ENCODE results near the gene CCDC71.

CCDC71 gene

DNA sequence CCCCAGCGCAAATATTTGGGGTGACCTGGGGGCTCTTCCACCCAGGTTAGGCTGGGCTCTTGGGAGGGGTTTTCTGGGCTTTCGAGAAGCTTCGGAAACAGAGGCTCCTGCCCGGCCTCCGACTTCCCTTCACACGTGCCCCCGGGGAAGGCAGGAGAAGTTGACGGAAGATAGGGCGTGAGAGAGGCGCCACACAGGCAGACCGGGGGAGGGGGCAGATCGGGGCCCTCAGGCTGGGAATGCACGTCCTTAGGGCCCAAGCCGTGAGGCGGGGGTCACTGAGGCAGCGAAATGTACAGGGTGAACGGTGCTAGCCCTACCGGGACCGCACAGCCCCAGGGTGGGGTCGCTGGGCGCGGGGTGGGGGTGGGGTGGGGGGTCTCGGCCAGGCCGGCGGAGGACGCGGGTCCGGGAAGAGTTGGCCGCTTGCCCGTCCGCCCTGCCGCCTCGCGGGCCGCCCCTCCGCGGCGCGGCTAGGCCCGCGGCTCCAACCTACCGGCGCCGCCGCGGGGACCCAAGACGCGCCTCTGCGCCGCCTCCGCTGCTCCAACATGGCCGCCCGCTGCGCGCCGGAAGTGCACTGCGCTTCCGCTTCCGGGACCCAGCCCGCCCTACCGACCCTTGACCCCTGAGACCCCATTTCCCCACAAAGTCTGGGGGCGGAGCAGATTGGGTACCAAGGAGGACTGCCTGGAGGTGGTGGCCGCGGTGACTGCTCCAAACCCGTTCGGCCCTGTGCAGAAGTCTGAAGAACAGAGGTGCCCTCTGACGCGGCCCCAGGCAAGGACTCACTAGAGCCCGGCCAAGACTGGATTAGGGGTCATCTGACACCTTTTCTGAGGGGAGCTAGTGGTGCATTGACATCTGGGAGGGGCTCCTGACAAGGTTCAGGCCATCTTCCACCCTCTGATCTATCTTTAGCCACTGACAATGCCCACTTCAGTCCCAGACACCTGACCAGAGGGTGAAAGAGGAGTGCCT lies at the start of gene CCDC71:
CCDC71 (minus strand) TSS at position 561 of the 981 bp plus-strand sequence. CDS start 2,123 bp downstream, outside the sequence.
- Histone ChIP-seq H3K27me3 (ENCODE audit: control insufficient read depth, low read length) (no peaks in the 10 kb centered on the region), H3K4me1 (ENCODE audit: control insufficient read depth, low read length) (peaks cover 17% of the 10 kb centered on the region), H3K9me3 (ENCODE audit: control insufficient read depth, insufficient read depth, low read length) (peaks cover 7% of the 10 kb centered on the region; the same call in 1 of the 2 replicates), H3F3A (ENCODE audit: control insufficient read depth, insufficient read depth) (no peaks in the 10 kb centered on the region), H3K36me3 (ENCODE audit: control insufficient read depth, low read length) (peaks cover 35% of the 10 kb centered on the region), H3K27ac (ENCODE audit: low read depth, low read length) (peak within 1 kb of the TSS; percentile 26), H3K79me2 (ENCODE audit: control insufficient read depth, low read length) (peaks cover 41% of the 10 kb centered on the region), H3K4me2 (ENCODE audit: low read length) (peak within 1 kb of the TSS; percentile 71), H3K9me2 (replicated peaks; ENCODE audit: control insufficient read depth, low read length) (no peaks in the 10 kb centered on the region; the same call in 1 of the 2 replicates), H4K20me1 (ENCODE audit: control insufficient read depth, insufficient read depth, low read depth, low read length) (no peaks in the 10 kb centered on the region), H3K4me3 (ENCODE audit: low read length) (peak within 1 kb of the TSS; percentile 84)
- no peak for TF ChIP-seq EZH2phosphoT487 (IDR thresholded peaks at IDR 0.05; ENCODE audit: borderline replicate concordance, low read length)
- TF ChIP-seq, protein P1, sequence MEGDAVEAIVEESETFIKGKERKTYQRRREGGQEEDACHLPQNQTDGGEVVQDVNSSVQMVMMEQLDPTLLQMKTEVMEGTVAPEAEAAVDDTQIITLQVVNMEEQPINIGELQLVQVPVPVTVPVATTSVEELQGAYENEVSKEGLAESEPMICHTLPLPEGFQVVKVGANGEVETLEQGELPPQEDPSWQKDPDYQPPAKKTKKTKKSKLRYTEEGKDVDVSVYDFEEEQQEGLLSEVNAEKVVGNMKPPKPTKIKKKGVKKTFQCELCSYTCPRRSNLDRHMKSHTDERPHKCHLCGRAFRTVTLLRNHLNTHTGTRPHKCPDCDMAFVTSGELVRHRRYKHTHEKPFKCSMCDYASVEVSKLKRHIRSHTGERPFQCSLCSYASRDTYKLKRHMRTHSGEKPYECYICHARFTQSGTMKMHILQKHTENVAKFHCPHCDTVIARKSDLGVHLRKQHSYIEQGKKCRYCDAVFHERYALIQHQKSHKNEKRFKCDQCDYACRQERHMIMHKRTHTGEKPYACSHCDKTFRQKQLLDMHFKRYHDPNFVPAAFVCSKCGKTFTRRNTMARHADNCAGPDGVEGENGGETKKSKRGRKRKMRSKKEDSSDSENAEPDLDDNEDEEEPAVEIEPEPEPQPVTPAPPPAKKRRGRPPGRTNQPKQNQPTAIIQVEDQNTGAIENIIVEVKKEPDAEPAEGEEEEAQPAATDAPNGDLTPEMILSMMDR (IDR thresholded peaks at IDR 0.05; ENCODE audit: low read depth, low read length, poor library complexity, severe bottlenecking), result no peak

DNA sequence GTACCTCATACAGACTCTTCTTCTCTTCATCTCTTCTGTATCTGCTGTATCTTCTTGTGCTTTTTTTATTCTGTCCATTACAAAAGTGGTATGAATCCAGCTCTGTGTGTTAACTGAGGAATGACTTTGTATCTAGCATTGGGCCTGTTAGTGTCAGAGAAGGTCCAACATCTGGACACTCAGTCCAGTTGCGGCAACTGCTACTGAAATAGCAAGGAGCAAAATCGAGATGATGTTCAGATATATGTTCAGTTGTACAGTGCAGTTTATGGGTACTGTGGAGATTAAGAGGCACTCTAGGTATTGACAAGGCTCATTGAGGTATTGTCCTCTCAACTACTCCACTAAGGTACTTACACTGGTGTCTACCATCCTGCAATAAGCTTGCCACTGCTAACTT lies 47.9 kb upstream of the CCDC71 start:
- H3K4me2 ChIP-seq (ENCODE audit: low read length), result no peak overlapping the region
- H3K4me1 ChIP-seq (ENCODE audit: control insufficient read depth, low read length), result no peaks in the 10 kb centered on the region
- no peak overlapping the region for H3K27ac ChIP-seq (ENCODE audit: low read depth, low read length)
- TF ChIP-seq, protein P1 (IDR thresholded peaks at IDR 0.05; ENCODE audit: low read depth, low read length, poor library complexity, severe bottlenecking), result no peak
- no peak for TF ChIP-seq EZH2phosphoT487 (IDR thresholded peaks at IDR 0.05; ENCODE audit: borderline replicate concordance, low read length)
- H3F3A ChIP-seq (ENCODE audit: control insufficient read depth, insufficient read depth), result no peaks in the 10 kb centered on the region
- no peaks in the 10 kb centered on the region for H3K9me3 ChIP-seq (ENCODE audit: control insufficient read depth, insufficient read depth, low read length)
- 0 out of 2 replicates have a peak, but pooled peaks cover 3% of the 10 kb centered on the region for H3K27me3 ChIP-seq (ENCODE audit: control insufficient read depth, low read length)
- no peaks in the 10 kb centered on the region for H3K36me3 ChIP-seq (ENCODE audit: control insufficient read depth, low read length)
- H3K9me2 ChIP-seq (replicated peaks; ENCODE audit: control insufficient read depth, low read length), result no peaks in the 10 kb centered on the region
- no peaks in the 10 kb centered on the region for H3K79me2 ChIP-seq (ENCODE audit: control insufficient read depth, low read length)
- no peaks in the 10 kb centered on the region for H4K20me1 ChIP-seq (ENCODE audit: control insufficient read depth, insufficient read depth, low read depth, low read length)
- no peak overlapping the region for H3K4me3 ChIP-seq (ENCODE audit: low read length)

GRCh38 chr3:49213541-49213943 lies 47.4 kb upstream of the CCDC71 start:
- Histone ChIP-seq H3K36me3 (ENCODE audit: control insufficient read depth, low read length) (no peaks in the 10 kb centered on the region), H3K4me2 (ENCODE audit: low read length) (no peak overlapping the region), H3K79me2 (ENCODE audit: control insufficient read depth, low read length) (no peaks in the 10 kb centered on the region), H3K9me3 (ENCODE audit: control insufficient read depth, insufficient read depth, low read length) (no peaks in the 10 kb centered on the region), H4K20me1 (ENCODE audit: control insufficient read depth, insufficient read depth, low read depth, low read length) (no peaks in the 10 kb centered on the region), H3K27me3 (ENCODE audit: control insufficient read depth, low read length) (0 out of 2 replicates have a peak, but pooled peaks cover 3% of the 10 kb centered on the region), H3K4me1 (ENCODE audit: control insufficient read depth, low read length) (no peaks in the 10 kb centered on the region), H3K27ac (ENCODE audit: low read depth, low read length) (no peak overlapping the region), H3K9me2 (replicated peaks; ENCODE audit: control insufficient read depth, low read length) (no peaks in the 10 kb centered on the region), H3F3A (ENCODE audit: control insufficient read depth, insufficient read depth) (no peaks in the 10 kb centered on the region), H3K4me3 (ENCODE audit: low read length) (no peak overlapping the region)
- TF ChIP-seq, protein P1 (IDR thresholded peaks at IDR 0.05; ENCODE audit: low read depth, low read length, poor library complexity, severe bottlenecking), result no peak
- TF ChIP-seq EZH2phosphoT487 (IDR thresholded peaks at IDR 0.05; ENCODE audit: borderline replicate concordance, low read length), result no peak
